Left ventricle myocardium inferior (tissue), 1 donor: ENCODE data around the gene TSC22D3. TPM values are rescaled to one million over a fixed set of nuclear protein-coding genes. Genes with fewer than 3 reads are reported as not detected.

Source experiments
- DNase-seq: peaks from one replicate; pipeline ENCODE4 v3.0.0-alpha.2; 2020
- H3K27ac ChIP-seq: fragments of 200-600 bp; replicated peaks from 2 replicates; pipeline ENCODE4 v1.8.0; 2021
- H3K27me3 ChIP-seq: fragments of 200-600 bp; 2 replicates; pipeline ENCODE4 v1.8.0; 2021; ENCODE audit warnings: low read depth
- H3K36me3 ChIP-seq: fragments of 200-600 bp; 2 replicates; pipeline ENCODE4 v1.8.0; 2021
- H3K4me1 ChIP-seq: fragments of 200-600 bp; 2 replicates; pipeline ENCODE4 v1.8.0; 2021
- H3K4me3 ChIP-seq: fragments of 200-600 bp; 2 replicates; pipeline ENCODE4 v1.8.0; 2021; ENCODE audit warnings: mild to moderate bottlenecking, moderate library complexity
- H3K9me3 ChIP-seq: fragments of 200-600 bp; replicated peaks from 2 replicates; pipeline ENCODE4 v1.8.0; 2021
- intact Hi-C: fragments of 100-400 bp; cut with micrococcal nuclease; formaldehyde crosslinking; loops from one replicate; pipeline ENCODE4 v1.11.0; 2022
- total RNA-seq: library from RNA; stranded (reverse); fragmentation: NEBNext Ultra II Directional; extraction: Animal tissue kit (Norgen Biotek cat#: 25700); gene quantifications from one replicate; pipeline ENCODE4 v1.2.1, GENCODE V29; 2021
- TF ChIP-seq, protein P1 (sequence below): fragments of 200-600 bp; IDR thresholded peaks from 2 replicates; pipeline ENCODE4 v1.8.0; 2021; ENCODE audit warnings: antibody characterized with exemption, mild to moderate bottlenecking, borderline replicate concordance
- donor health status: DM: no; HTN: yes; CAD: no; lungs with severe emphysema.

TSC22D3 gene
- total RNA-seq, 1 donor from 2014 or later, result 58.9 TPM

- Histone ChIP-seq H3K36me3 (peaks cover 26% of the 10 kb centered on the region), H3K27ac (peak overlapping the region; percentile 94), H3K9me3 (no peaks in the 10 kb centered on the region), H3K4me3 (no peak overlapping the region), H3K4me1 (peaks cover 56% of the 10 kb centered on the region), H3K27me3 (no peaks in the 10 kb centered on the region)
- DNase-seq, result no peak
- TF ChIP-seq, protein P1, sequence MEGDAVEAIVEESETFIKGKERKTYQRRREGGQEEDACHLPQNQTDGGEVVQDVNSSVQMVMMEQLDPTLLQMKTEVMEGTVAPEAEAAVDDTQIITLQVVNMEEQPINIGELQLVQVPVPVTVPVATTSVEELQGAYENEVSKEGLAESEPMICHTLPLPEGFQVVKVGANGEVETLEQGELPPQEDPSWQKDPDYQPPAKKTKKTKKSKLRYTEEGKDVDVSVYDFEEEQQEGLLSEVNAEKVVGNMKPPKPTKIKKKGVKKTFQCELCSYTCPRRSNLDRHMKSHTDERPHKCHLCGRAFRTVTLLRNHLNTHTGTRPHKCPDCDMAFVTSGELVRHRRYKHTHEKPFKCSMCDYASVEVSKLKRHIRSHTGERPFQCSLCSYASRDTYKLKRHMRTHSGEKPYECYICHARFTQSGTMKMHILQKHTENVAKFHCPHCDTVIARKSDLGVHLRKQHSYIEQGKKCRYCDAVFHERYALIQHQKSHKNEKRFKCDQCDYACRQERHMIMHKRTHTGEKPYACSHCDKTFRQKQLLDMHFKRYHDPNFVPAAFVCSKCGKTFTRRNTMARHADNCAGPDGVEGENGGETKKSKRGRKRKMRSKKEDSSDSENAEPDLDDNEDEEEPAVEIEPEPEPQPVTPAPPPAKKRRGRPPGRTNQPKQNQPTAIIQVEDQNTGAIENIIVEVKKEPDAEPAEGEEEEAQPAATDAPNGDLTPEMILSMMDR, result no peak
- intact Hi-C loops, result loop anchor here (5.0 kb wide), 1 partner anchor 34 kb away; no protein-coding TSS in a partner anchor
Observed at GRCh38 chrX:107710617-107711391, 64.8 kb downstream of the TSC22D3 start.

GRCh38 chrX:107709266-107709806 lies 66.3 kb downstream of the TSC22D3 start:
- Histone ChIP-seq H3K9me3 (no peaks in the 10 kb centered on the region), H3K27me3 (no peaks in the 10 kb centered on the region), H3K4me3 (no peak overlapping the region), H3K36me3 (peaks cover 11% of the 10 kb centered on the region), H3K27ac (no peak overlapping the region), H3K4me1 (peaks cover 42% of the 10 kb centered on the region)
- no peak for DNase-seq
- intact Hi-C loops, result no loop called here
- TF ChIP-seq, protein P1, result no peak

- Histone ChIP-seq H3K27me3 (no peaks in the 10 kb centered on the region), H3K4me3 (no peak overlapping the region), H3K36me3 (peaks cover 5% of the 10 kb centered on the region), H3K4me1 (peaks cover 37% of the 10 kb centered on the region), H3K9me3 (no peaks in the 10 kb centered on the region), H3K27ac (no peak overlapping the region)
- intact Hi-C loops, result no loop called here
- TF ChIP-seq, protein P1, result no peak
- DNase-seq, result no peak
Observed at GRCh38 chrX:107708762-107709161, 66.8 kb downstream of the TSC22D3 start.

GRCh38 chrX:107707866-107708265 lies 67.7 kb downstream of the TSC22D3 start:
- Histone ChIP-seq H3K4me1 (peaks cover 29% of the 10 kb centered on the region), H3K4me3 (no peak overlapping the region)
- DNase-seq, result no peak

GRCh38 chrX:107706309-107706708 lies 69.3 kb downstream of the TSC22D3 start:
- Histone ChIP-seq H3K4me3 (no peak overlapping the region), H3K36me3 (no peaks in the 10 kb centered on the region), H3K27me3 (no peaks in the 10 kb centered on the region), H3K4me1 (peaks cover 14% of the 10 kb centered on the region), H3K27ac (no peak overlapping the region), H3K9me3 (no peaks in the 10 kb centered on the region)
- no peak for DNase-seq
- intact Hi-C loops, result no loop called here
- TF ChIP-seq, protein P1, result no peak

More at GRCh38 chrX:107707866-107708265, 67.7 kb downstream of the TSC22D3 start:
- TF ChIP-seq, protein P1, result no peak
- Histone ChIP-seq H3K36me3 (no peaks in the 10 kb centered on the region), H3K27me3 (no peaks in the 10 kb centered on the region), H3K27ac (no peak overlapping the region), H3K9me3 (no peaks in the 10 kb centered on the region)
- intact Hi-C loops, result no loop called here
